Endothelial cell of umbilical vein (primary cell): ENCODE data around the gene MMUT. TPM values are rescaled to one million over a fixed set of nuclear protein-coding genes. Genes with fewer than 3 reads are reported as not detected.
"Not testable (repeated sequence)": the region's sequence is repeated elsewhere in the genome, so short reads cannot be mapped to it uniquely, and the experiment has no call there.

Experiments used
- BruUV-seq: library from RNA; stranded (reverse); fragments of 400-500 nt; replicated peaks from 2 replicates; lab custom pipeline; 2021; lab: Mats Ljungman, UMichigan
- CTCF ChIA-PET: fragments of 300-600, 350-600 bp; sonication (Branson Sonifier 250); formaldehyde crosslinking; loops from one replicate; lab custom pipeline; 2021; ENCODE audit warnings: antibody characterized with exemption, inconsistent platforms; lab: Charles Lee
- POLR2A ChIA-PET: fragments of 300-600, 350-600 bp; sonication (Branson Sonifier 250); formaldehyde crosslinking; loops from one replicate; lab custom pipeline; 2021; ENCODE audit warnings: antibody characterized with exemption, inconsistent platforms; lab: Charles Lee
- DNase-seq: peaks from one replicate; pipeline ENCODE4 v3.0.0-alpha.2; 2011; ENCODE audit warnings: low read depth, low spot score
- FAIRE-seq: peaks from 2 replicates; lab custom pipeline; 2011; peaks lifted over from hg19 to GRCh38; lab: Jason Lieb, UNC
- H2AFZ ChIP-seq: 2 replicates; pipeline ENCODE4 v1.6.0; 2012; ENCODE audit warnings: low read depth, low read length, control low read depth, inconsistent platforms
- H3K27ac ChIP-seq: 2 replicates; pipeline ENCODE4 v1.5.1; 2011; ENCODE audit warnings: low read depth, mild to moderate bottlenecking, control low read depth, low read length, moderate library complexity; ENCODE audit not compliant: insufficient read depth
- H3K27me3 ChIP-seq, 2 experiments: 2 replicates each; pipeline versions ENCODE4 v1.6.0 to v1.6.1; 2011; ENCODE audit warnings: low read length in 2 of 2, mixed read lengths in 1 of 2; ENCODE audit not compliant: control insufficient read depth in 2 of 2, insufficient read depth in 2 of 2
- H3K36me3 ChIP-seq, 2 experiments: 2 replicates in 1 of 2; 3 replicates in 1 of 2; pipeline ENCODE4 v1.5.1; 2011; ENCODE audit warnings: low read length in 2 of 2, mild to moderate bottlenecking in 1 of 2, moderate library complexity in 1 of 2; ENCODE audit not compliant: control insufficient read depth in 2 of 2, insufficient read depth in 2 of 2; ENCODE audit errors: extremely low read depth in 1 of 2
- H3K4me1 ChIP-seq: 3 replicates; pipeline ENCODE4 v1.5.1; 2011; ENCODE audit warnings: mild to moderate bottlenecking, low read length; ENCODE audit not compliant: control insufficient read depth, insufficient read depth; ENCODE audit errors: extremely low read depth
- H3K4me2 ChIP-seq: 2 replicates; pipeline ENCODE4 v1.6.1; 2011; ENCODE audit warnings: low read length, control low read depth, mixed read lengths; ENCODE audit not compliant: insufficient read depth
- H3K4me3 ChIP-seq, 3 experiments: fragments of 200-600 bp in 1 of 3; sonication (generic), shearing (Covaris generic) in 1 of 3; replicated peaks in 1 of 3; 2 replicates each; pipeline ENCODE4 v1.5.1; 2011 to 2016; ENCODE audit warnings: control low read depth in 3 of 3, low read length in 3 of 3, mild to moderate bottlenecking in 2 of 3, inconsistent platforms in 1 of 3, low read depth in 1 of 3, moderate library complexity in 1 of 3; ENCODE audit not compliant: insufficient read depth in 1 of 3
- H3K79me2 ChIP-seq: 2 replicates; pipeline ENCODE4 v1.6.0; 2012; ENCODE audit warnings: low read length, inconsistent platforms; ENCODE audit not compliant: control insufficient read depth, insufficient read depth
- H3K9ac ChIP-seq: replicated peaks from 2 replicates; pipeline ENCODE3; 2011; ENCODE audit warnings: low read length, control low read depth; ENCODE audit not compliant: insufficient read depth; ENCODE audit errors: extremely low read depth
- H3K9me1 ChIP-seq: replicated peaks from 3 replicates; pipeline ENCODE4 v1.6.0; 2011; ENCODE audit warnings: mild to moderate bottlenecking, low read length; ENCODE audit not compliant: control insufficient read depth, insufficient read depth; ENCODE audit errors: extremely low read depth
- H3K9me3 ChIP-seq: replicated peaks from 2 replicates; pipeline ENCODE4 v1.5.1; 2012; ENCODE audit warnings: low read length, inconsistent platforms; ENCODE audit not compliant: control insufficient read depth, insufficient read depth
- H4K20me1 ChIP-seq: replicated peaks from 2 replicates; pipeline ENCODE3; 2011; ENCODE audit warnings: mild to moderate bottlenecking, low read length; ENCODE audit not compliant: control insufficient read depth, insufficient read depth; ENCODE audit errors: extremely low read depth
- CTCF ChIP-seq, 2 donors: IDR thresholded peaks; 1 replicate in 1 of 2; 2 replicates in 1 of 2; pipeline ENCODE4 v1.5.1; 2011; ENCODE audit warnings: low read length in 2 of 2, mild to moderate bottlenecking in 2 of 2, moderate library complexity in 2 of 2, control low read depth in 1 of 2, inconsistent platforms in 1 of 2, low read depth in 1 of 2; ENCODE audit not compliant: insufficient read depth in 1 of 2; ENCODE audit errors: extremely low read depth in 1 of 2
- EZH2 ChIP-seq: IDR thresholded peaks from 2 replicates; pipeline ENCODE4 v1.6.1; 2012; ENCODE audit warnings: borderline replicate concordance, low read depth, mild to moderate bottlenecking, moderate library complexity, low read length, inconsistent platforms; ENCODE audit not compliant: severe bottlenecking
- FOS ChIP-seq: IDR thresholded peaks from 2 replicates; pipeline ENCODE4 v1.6.1; 2011; ENCODE audit warnings: mild to moderate bottlenecking, low read length, moderate library complexity, borderline replicate concordance; ENCODE audit not compliant: insufficient read depth
- GATA2 ChIP-seq: IDR thresholded peaks from 2 replicates; pipeline ENCODE4 v1.7.0; 2011; ENCODE audit warnings: low read depth, mild to moderate bottlenecking, moderate library complexity, mixed read lengths, low read length; ENCODE audit not compliant: insufficient read length, insufficient read depth
- MAX ChIP-seq: IDR thresholded peaks from 2 replicates; pipeline ENCODE4 v1.6.1; 2011; ENCODE audit not compliant: insufficient read depth, insufficient read length
- MYC ChIP-seq: IDR thresholded peaks from one replicate; pipeline ENCODE4 v1.6.1; 2011; ENCODE audit warnings: mild to moderate bottlenecking, low read depth, low read length
- POLR2A ChIP-seq: IDR thresholded peaks from 2 replicates; pipeline ENCODE4 v1.6.1; 2012; ENCODE audit warnings: low read depth, mild to moderate bottlenecking, control low read depth, low read length
- POLR2AphosphoS5 ChIP-seq: IDR thresholded peaks from 2 replicates; pipeline ENCODE4 v1.6.1; 2012; ENCODE audit warnings: low read depth, mild to moderate bottlenecking, control low read depth, low read length, moderate library complexity; ENCODE audit not compliant: insufficient read depth
- dilution Hi-C: fragments of 300-500 bp; cut with MboI; formaldehyde crosslinking; loops from one replicate; pipeline ENCODE4 v1.15.0; 2019; ENCODE audit warnings: low sequenced_read_pairs; ENCODE audit not compliant: extremely low pct_ligation_motif_present
- intact Hi-C: fragments of 100-400 bp; cut with micrococcal nuclease; formaldehyde crosslinking; loops from one replicate; pipeline ENCODE4 v1.10.0; 2022
- polyA plus RNA-seq, 4 experiments: library from polyadenylated mRNA; depleted of rRNA in 3 of 4; stranded (reverse) in 3 of 4; unstranded in 1 of 4; fragments of >200 nt; gene quantifications; 2 replicates each; pipeline versions ENCODE4 v1.2.1 to v1.2.3, GENCODE V29; 2011 to 2012; ENCODE audit warnings: missing spikeins in 1 of 4
- total RNA-seq: library from RNA; stranded (reverse); gene quantifications from 2 replicates; pipeline ENCODE4 v1.2.3, GENCODE V29; 2021

Gene MMUT
- total and polyA plus RNA-seq, 2 donors (not counting 3 experiments of a cell fraction or from before 2014, with no cell fraction given) = 7.8 to 15.7 TPM

DNA sequence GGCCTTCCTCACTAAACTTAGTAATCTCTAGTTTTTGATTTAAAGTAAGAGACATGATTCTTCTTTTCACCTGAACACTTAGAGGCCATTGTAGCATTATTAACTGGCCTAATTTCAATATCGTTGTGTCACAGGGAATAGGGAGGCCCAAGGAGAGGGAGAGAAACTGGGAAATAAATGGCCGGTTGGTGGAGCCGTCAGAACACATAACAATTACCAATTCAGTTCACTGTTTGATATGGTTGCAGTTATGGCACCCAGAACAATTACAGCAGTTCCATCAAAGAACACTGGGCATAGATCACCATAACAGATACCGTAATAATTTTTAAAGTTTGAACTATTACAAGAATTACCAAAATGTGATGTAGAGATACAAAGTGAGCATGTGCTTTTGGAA is 27.6 kb upstream of the MMUT start:
- CTCF ChIA-PET = no interaction called here
- no peaks in the 10 kb centered on the region for H3K27me3 ChIP-seq
- no peak overlapping the region for H3K4me3 ChIP-seq
- H4K20me1 ChIP-seq = no peaks in the 10 kb centered on the region
- no TSS peak for BruUV-seq
- dilution Hi-C loops = no loop called here
- TF ChIP-seq MYC (no peak), POLR2A (no peak), GATA2 (no peak), CTCF (IDR thresholded peaks at IDR 0.05; ENCODE audit: extremely low read depth in 1 of 2, insufficient read depth in 1 of 2, low read depth in 1 of 2, low read length in 2 of 2) (no peak), POLR2AphosphoS5 (no peak), FOS (no peak), MAX (no peak), EZH2 (no peak)
- H2AFZ ChIP-seq = no peak overlapping the region
- FAIRE-seq (no peak), DNase-seq (no peak)
- H3K9ac ChIP-seq = no peak overlapping the region
- intact Hi-C loops = no loop called here
- H3K27ac ChIP-seq = no peak overlapping the region
- POLR2A ChIA-PET = no interaction called here
- no peaks in the 10 kb centered on the region for H3K9me3 ChIP-seq
- H3K4me2 ChIP-seq = no peak overlapping the region
- H3K79me2 ChIP-seq = no peaks in the 10 kb centered on the region
- no peaks in the 10 kb centered on the region for H3K9me1 ChIP-seq
- no peaks in the 10 kb centered on the region for H3K4me1 ChIP-seq
- peaks cover 2 to 4% of the 10 kb centered on the region in 2 experiments for H3K36me3 ChIP-seq

- H3K9ac ChIP-seq, H3K27me3 ChIP-seq, H3K4me2 ChIP-seq, H4K20me1 ChIP-seq, DNase-seq, intact Hi-C loops, POLR2A ChIA-PET, H3K79me2 ChIP-seq, BruUV-seq, H2AFZ ChIP-seq, H3K9me1 ChIP-seq, dilution Hi-C loops, H3K9me3 ChIP-seq, H3K4me1 ChIP-seq, FAIRE-seq, H3K27ac ChIP-seq, H3K36me3 ChIP-seq, H3K4me3 ChIP-seq: not testable (repeated sequence)
- CTCF ChIA-PET = interaction anchor here (0.9 kb wide), 1 partner anchor 49 kb away, joined by 3 read pairs; no protein-coding TSS in a partner anchor
Measured at GRCh38 chr6:49483380-49483779, 20.3 kb upstream of the MMUT start.

DNA sequence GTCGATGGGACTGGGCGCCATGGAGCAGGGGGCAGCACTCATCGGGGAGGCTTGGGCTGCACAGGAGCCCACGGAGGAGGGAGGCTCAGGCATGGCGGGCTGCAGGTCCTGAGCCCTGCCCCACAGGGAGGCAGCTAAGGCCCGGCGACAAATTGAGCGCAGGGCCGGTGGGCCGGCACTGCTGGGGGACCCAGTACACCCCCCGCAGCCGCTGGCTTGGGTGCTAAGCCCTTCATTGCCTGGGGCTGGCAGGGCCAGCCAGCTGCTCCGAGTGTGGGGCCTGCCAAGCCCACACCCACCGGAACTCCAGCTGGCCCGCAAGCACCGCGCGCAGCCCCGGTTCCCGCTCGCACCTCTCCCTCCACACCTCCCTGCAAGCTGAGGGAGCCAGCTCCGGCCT is 18.8 kb upstream of the MMUT start:
- dilution Hi-C loops, FAIRE-seq, CTCF ChIA-PET, intact Hi-C loops, H3K27ac ChIP-seq, H3K4me3 ChIP-seq, H3K4me2 ChIP-seq, H3K4me1 ChIP-seq, H3K9me1 ChIP-seq, H3K9ac ChIP-seq, H2AFZ ChIP-seq, H4K20me1 ChIP-seq, POLR2A ChIA-PET, H3K79me2 ChIP-seq, H3K9me3 ChIP-seq, DNase-seq, BruUV-seq, H3K36me3 ChIP-seq, H3K27me3 ChIP-seq: not testable (repeated sequence)
